Muscle layer of duodenum (tissue), 2 donors: ENCODE data around the gene OPCML.

Experiments used
- H3K27ac ChIP-seq: one replicate; pipeline ENCODE4 v1.7.0; 2013; ENCODE audit warnings: mild to moderate bottlenecking, low read length
- H3K27me3 ChIP-seq: one replicate; pipeline ENCODE4 v1.7.0; 2013; ENCODE audit warnings: low read depth, mild to moderate bottlenecking, control low read depth, low read length
- H3K36me3 ChIP-seq, 2 donors: one replicate each; pipeline ENCODE4 v1.7.0; 2013; ENCODE audit warnings: low read length in 2 of 2, control low read depth in 1 of 2, mild to moderate bottlenecking in 1 of 2; ENCODE audit not compliant: insufficient read depth in 2 of 2, control insufficient read depth in 1 of 2
- H3K4me1 ChIP-seq, 2 donors: one replicate each; pipeline ENCODE4 v1.7.0; 2013; ENCODE audit warnings: low read length in 2 of 2, mild to moderate bottlenecking in 2 of 2, control low read depth in 1 of 2, moderate library complexity in 1 of 2; ENCODE audit not compliant: insufficient read depth in 2 of 2, control insufficient read depth in 1 of 2
- H3K4me3 ChIP-seq, 2 donors: one replicate each; pipeline ENCODE4 v1.7.0; 2013; ENCODE audit warnings: low read length in 2 of 2, low read depth in 1 of 2, mild to moderate bottlenecking in 1 of 2
- H3K9me3 ChIP-seq, 2 donors: one replicate each; pipeline ENCODE4 v1.7.0; 2013; ENCODE audit warnings: low read length in 2 of 2, control low read depth in 1 of 2, mild to moderate bottlenecking in 1 of 2; ENCODE audit not compliant: control insufficient read depth in 1 of 2
- donor health status: healthy.

The OPCML gene

GRCh38 chr11:132852361-132852760, 679.9 kb downstream of the OPCML start:
- no peak overlapping the region for H3K4me3 ChIP-seq
- no peaks in the 10 kb centered on the region for H3K36me3 ChIP-seq
- H3K9me3 ChIP-seq = no peaks in the 10 kb centered on the region
- no peaks in the 10 kb centered on the region for H3K4me1 ChIP-seq
- no peaks in the 10 kb centered on the region for H3K27me3 ChIP-seq
- H3K27ac ChIP-seq = no peak overlapping the region

GRCh38 chr11:132851247-132851646, 681.1 kb downstream of the OPCML start:
- H3K27ac ChIP-seq = no peak overlapping the region
- no peaks in the 10 kb centered on the region for H3K4me1 ChIP-seq
- no peaks in the 10 kb centered on the region for H3K9me3 ChIP-seq
- no peaks in the 10 kb centered on the region for H3K36me3 ChIP-seq
- no peak overlapping the region for H3K4me3 ChIP-seq
- H3K27me3 ChIP-seq = no peaks in the 10 kb centered on the region

DNA sequence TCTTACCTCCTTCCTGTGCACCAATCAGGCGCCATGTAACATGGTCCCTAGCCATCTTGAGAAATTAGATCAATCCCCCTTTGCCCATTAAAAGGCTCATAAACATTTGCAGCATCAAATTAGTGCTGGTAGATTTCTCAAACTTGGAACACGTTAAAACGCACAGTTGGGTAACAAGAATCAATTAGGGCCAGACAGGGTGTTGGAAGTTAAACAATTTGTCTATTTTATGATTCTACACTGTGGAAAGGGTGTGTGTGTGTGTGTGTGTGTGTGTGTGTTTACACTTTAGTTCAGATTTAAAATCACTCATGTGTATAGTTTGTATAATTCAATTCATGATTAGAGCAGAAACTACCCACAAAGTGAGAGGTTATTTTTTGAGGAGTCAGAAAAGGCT, 682.0 kb downstream of the OPCML start:
- H3K9me3 ChIP-seq = no peaks in the 10 kb centered on the region
- H3K4me1 ChIP-seq = no peaks in the 10 kb centered on the region
- H3K27ac ChIP-seq = no peak overlapping the region
- H3K36me3 ChIP-seq = no peaks in the 10 kb centered on the region
- no peaks in the 10 kb centered on the region for H3K27me3 ChIP-seq
- no peak overlapping the region for H3K4me3 ChIP-seq

GRCh38 chr11:132848336-132848735, 684.0 kb downstream of the OPCML start:
- Histone ChIP-seq H3K4me1 (no peaks in the 10 kb centered on the region), H3K36me3 (no peaks in the 10 kb centered on the region), H3K27me3 (no peaks in the 10 kb centered on the region)

DNA sequence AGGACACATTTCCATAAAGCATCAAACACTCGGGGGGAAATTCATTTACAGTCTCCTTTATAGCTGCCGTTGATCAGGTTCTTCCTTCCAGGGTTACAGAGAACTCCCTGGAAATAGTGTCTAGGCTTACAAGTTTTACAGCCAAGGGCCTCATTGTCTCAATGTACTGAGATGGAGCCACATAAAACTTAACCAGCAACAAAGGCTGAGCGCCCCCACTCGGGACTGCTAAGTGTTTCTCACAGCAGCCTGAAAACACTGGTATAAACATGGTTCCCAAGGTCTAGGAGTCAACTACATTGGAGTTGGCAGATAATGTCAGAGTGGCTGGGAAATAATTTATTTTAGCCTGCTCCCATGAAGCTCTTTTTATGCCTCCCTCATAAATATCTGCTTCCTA, 686.2 kb downstream of the OPCML start:
- Histone ChIP-seq H3K9me3 (no peaks in the 10 kb centered on the region), H3K27me3 (no peaks in the 10 kb centered on the region), H3K4me3 (no peak overlapping the region), H3K27ac (no peak overlapping the region), H3K4me1 (no peaks in the 10 kb centered on the region), H3K36me3 (no peaks in the 10 kb centered on the region)

More at GRCh38 chr11:132848336-132848735, 684.0 kb downstream of the OPCML start:
- Histone ChIP-seq H3K9me3 (no peaks in the 10 kb centered on the region), H3K27ac (no peak overlapping the region), H3K4me3 (no peak overlapping the region)

DNA sequence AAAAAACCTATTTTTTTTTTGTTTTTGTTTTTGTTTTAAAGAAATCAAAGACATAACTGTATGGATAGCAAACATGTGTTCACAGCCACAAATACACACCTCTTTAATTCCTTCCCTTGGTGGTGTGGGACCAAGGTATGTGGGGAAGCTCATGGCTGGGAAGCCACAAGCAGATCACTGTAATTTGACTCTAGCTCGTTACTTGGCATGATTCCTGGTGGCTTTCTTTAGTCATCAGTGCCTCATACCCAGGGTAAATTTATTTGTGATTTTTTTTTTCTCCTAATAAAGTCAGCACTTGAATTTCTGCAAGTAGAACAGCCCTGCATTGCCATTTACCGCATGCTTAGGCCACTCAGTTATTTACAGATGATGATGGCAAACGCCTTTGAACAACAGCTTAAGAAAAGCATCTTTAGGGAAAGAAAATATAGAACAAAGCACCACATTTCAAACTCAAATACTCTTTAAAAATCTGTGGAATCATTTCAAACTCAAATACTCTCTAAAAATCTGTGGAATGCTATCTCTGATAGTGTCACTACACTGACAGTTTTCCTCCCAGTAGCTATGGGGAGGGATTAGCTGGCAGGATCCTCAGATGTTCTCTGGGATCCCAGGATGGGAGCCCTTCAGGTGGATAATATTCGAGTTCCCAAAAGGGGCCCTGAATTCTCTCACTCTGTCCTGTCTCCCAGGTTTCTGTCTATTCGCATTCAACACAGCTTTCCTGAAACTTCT, 687.2 kb downstream of the OPCML start:
- Histone ChIP-seq H3K4me1 (no peaks in the 10 kb centered on the region), H3K9me3 (no peaks in the 10 kb centered on the region), H3K27me3 (no peaks in the 10 kb centered on the region), H3K36me3 (no peaks in the 10 kb centered on the region), H3K27ac (no peak overlapping the region), H3K4me3 (no peak overlapping the region)

DNA sequence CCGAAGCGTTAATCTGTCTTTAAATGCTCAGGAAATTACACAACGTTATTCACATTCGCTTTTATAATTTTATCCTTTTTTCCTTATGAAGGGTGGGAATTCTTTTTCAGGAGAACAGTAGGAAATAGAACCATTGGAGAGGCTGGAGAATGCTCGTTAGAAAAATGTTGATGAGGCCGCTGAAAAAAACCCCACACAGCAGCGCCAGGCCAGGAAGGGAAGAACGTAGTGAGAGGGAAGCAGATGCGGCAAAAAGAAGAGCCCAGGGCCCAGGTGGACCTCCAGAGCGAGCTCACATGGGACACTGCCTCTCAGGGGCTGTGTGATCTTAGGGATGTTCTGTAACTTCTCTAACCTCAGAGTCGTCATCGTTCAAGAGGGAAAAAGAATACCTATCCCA, 691.6 kb downstream of the OPCML start:
- Histone ChIP-seq H3K4me3 (no peak overlapping the region), H3K9me3 (no peaks in the 10 kb centered on the region), H3K27ac (no peak overlapping the region), H3K27me3 (no peaks in the 10 kb centered on the region), H3K4me1 (no peaks in the 10 kb centered on the region), H3K36me3 (no peaks in the 10 kb centered on the region)

GRCh38 chr11:132840191-132840590, 692.1 kb downstream of the OPCML start:
- no peaks in the 10 kb centered on the region for H3K9me3 ChIP-seq
- H3K4me3 ChIP-seq = no peak overlapping the region
- no peak overlapping the region for H3K27ac ChIP-seq
- H3K4me1 ChIP-seq = no peaks in the 10 kb centered on the region
- no peaks in the 10 kb centered on the region for H3K27me3 ChIP-seq
- H3K36me3 ChIP-seq = no peaks in the 10 kb centered on the region

- H3K36me3 ChIP-seq = no peaks in the 10 kb centered on the region
- H3K9me3 ChIP-seq = no peaks in the 10 kb centered on the region
- H3K27me3 ChIP-seq = no peaks in the 10 kb centered on the region
- H3K4me1 ChIP-seq = no peaks in the 10 kb centered on the region
- no peak overlapping the region for H3K4me3 ChIP-seq
- no peak overlapping the region for H3K27ac ChIP-seq
These were observed 692.9 kb downstream of the OPCML start for GRCh38 chr11:132839236-132839945.

DNA sequence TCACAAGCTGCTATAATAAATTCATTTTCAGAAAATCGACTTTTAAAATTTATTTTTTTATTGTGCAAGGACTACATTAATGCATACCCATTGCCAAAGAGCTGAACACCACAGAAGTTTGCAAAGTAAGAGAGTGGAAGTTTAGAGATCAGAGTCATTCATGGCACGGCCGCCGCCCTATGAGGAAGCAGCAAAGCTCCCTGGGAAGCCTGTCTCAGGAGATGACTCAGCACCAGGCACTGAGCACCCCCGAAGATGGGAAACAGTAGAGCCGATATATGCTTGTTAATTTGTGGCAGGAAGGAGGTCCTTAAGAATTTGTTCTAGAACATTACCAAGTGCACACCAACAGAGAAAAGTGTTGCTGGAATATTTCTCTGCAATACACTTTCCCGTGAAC, 693.7 kb downstream of the OPCML start:
- H3K27me3 ChIP-seq = no peaks in the 10 kb centered on the region
- no peaks in the 10 kb centered on the region for H3K4me1 ChIP-seq
- H3K27ac ChIP-seq = no peak overlapping the region
- H3K36me3 ChIP-seq = no peaks in the 10 kb centered on the region
- H3K4me3 ChIP-seq = no peak overlapping the region
- H3K9me3 ChIP-seq = no peaks in the 10 kb centered on the region

DNA sequence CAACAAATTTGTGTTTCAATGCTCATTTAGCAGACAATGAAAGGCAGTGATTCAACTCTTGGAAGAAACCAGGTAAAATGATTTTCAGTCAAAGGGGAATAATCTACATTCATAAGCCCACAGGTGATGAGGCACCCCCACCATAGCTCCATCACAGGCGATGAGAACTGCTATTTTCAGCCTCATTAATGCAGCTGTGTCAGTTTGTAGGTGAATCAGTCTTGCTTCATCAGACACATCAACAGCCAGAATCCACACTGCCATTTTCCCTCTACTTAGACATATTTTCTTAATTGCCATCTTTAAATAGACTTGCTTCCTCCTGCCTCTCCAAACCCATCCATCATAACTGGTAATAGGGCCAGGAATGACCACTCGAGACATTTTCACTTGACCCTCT, 701.0 kb downstream of the OPCML start:
- Histone ChIP-seq H3K4me3 (no peak overlapping the region), H3K36me3 (no peaks in the 10 kb centered on the region), H3K4me1 (no peaks in the 10 kb centered on the region), H3K27me3 (no peaks in the 10 kb centered on the region), H3K9me3 (no peaks in the 10 kb centered on the region), H3K27ac (no peak overlapping the region)

DNA sequence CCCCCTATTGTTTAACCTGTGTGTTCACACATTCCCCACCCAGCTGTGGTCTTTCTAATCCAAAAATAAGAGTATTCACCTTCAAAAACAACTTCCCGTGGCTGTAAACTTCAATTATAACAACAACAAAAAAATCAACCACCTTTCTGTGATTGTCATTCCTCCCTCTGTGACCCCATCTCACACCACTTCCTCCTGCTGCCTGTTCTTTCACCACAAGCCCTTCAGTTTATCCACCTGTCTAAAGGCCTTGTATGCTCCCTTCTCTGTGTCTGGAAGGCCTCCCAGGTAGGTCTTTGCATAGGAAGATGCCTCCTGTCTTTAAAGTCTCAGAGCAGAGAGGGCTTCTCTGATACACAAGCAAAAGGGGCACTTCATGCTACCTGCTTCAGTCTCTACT, 707.7 kb downstream of the OPCML start:
- Histone ChIP-seq H3K36me3 (no peaks in the 10 kb centered on the region), H3K27ac (no peak overlapping the region), H3K9me3 (no peaks in the 10 kb centered on the region), H3K27me3 (no peaks in the 10 kb centered on the region), H3K4me3 (no peak overlapping the region), H3K4me1 (no peaks in the 10 kb centered on the region)
